HG03108 (cell line): Measurements from ENCODE around the gene B3GNT9.
"Not testable (repeated sequence)": the region's sequence is repeated elsewhere in the genome, so short reads cannot be mapped to it uniquely, and the experiment has no call there.

ENCODE experiments used
- ATAC-seq: cut with Tn5 transposase; IDR thresholded peaks from one replicate; pipeline ENCODE4 v1.9.1; 2021; ENCODE audit warnings: moderate library complexity; ENCODE audit not compliant: unreplicated experiment

Gene B3GNT9

GRCh38 chr16:67151431-67152097 is 766 bp upstream of the B3GNT9 start:
- ATAC-seq = no peak

GRCh38 chr16:67150047-67150832 is 558 bp downstream of the B3GNT9 start:
- ATAC-seq = no peak

- no peak for ATAC-seq
These were observed 1.3 kb downstream of the B3GNT9 start for GRCh38 chr16:67149276-67150046.

- ATAC-seq = no peak
These were observed 2.0 kb downstream of the B3GNT9 start for GRCh38 chr16:67148656-67149275.

GRCh38 chr16:67148221-67148620 is 2.6 kb downstream of the B3GNT9 start:
- no peak for ATAC-seq

- no peak for ATAC-seq
These were observed 3.2 kb downstream of the B3GNT9 start for GRCh38 chr16:67147437-67148140.

- ATAC-seq = no peak
These were observed 4.1 kb downstream of the B3GNT9 start for GRCh38 chr16:67146523-67147357.

GRCh38 chr16:67145746-67146145 is 5.1 kb downstream of the B3GNT9 start:
- ATAC-seq = no peak

GRCh38 chr16:67144943-67145342 is 5.9 kb downstream of the B3GNT9 start:
- no peak for ATAC-seq

GRCh38 chr16:67142342-67142741 is 8.5 kb downstream of the B3GNT9 start:
- ATAC-seq = no peak

GRCh38 chr16:67141391-67141790 is 9.4 kb downstream of the B3GNT9 start:
- ATAC-seq = no peak

GRCh38 chr16:67137605-67138004 is 13.2 kb downstream of the B3GNT9 start:
- no peak for ATAC-seq

GRCh38 chr16:67129422-67129821 is 21.4 kb downstream of the B3GNT9 start:
- no peak for ATAC-seq

- ATAC-seq = no peak
These were observed 21.9 kb downstream of the B3GNT9 start for GRCh38 chr16:67128887-67129286.

GRCh38 chr16:67128417-67128816 is 22.4 kb downstream of the B3GNT9 start:
- no peak for ATAC-seq

- not testable (repeated sequence) for ATAC-seq
These were observed 28.0 kb downstream of the B3GNT9 start for GRCh38 chr16:67122799-67123198.

GRCh38 chr16:67120025-67120424 is 30.8 kb downstream of the B3GNT9 start:
- ATAC-seq = no peak

GRCh38 chr16:67117716-67118115 is 33.1 kb downstream of the B3GNT9 start:
- ATAC-seq = no peak

- no peak for ATAC-seq
These were observed 34.1 kb downstream of the B3GNT9 start for GRCh38 chr16:67116388-67117311.
